ENCODE data around the gene ALKAL2. TPM values are rescaled to one million over a fixed set of nuclear protein-coding genes. Genes with fewer than 3 reads are reported as not detected.

ALKAL2 gene
- total and polyA plus RNA-seq, 2 donors (not counting 3 experiments of a cell fraction or from before 2014, with no cell fraction given) = not detected

DNA sequence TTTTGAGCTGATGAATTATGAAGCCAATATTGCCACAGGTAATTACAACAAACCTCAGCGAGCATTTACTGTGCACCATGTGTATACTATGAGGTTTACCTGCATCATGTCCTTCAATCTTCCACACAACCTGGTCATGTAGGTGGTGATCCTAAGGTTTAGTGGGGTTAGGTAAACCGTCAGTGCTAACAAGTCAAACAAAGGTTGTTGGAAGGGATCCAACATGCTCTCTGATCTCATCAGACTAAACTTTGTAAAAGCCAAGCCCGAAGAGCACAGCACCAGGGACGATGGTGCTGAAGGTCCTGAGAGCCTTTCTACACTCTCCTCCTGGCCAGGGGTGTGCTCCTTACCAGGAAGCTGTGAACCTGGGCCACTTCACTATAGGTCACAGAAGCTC, 53.5 kb downstream of the ALKAL2 start:
- ChIA-PET POLR2A (no interaction called here), CTCF (interaction anchor here (1.4 kb wide), 1 partner anchor 12 kb away, joined by 9 read pairs; no protein-coding TSS in a partner anchor)
- H3K4me1 ChIP-seq (ENCODE audit: control insufficient read depth, extremely low read depth, insufficient read depth, low read length) = no peaks in the 10 kb centered on the region
- H3K9ac ChIP-seq (replicated peaks; ENCODE audit: extremely low read depth, insufficient read depth, low read length) = no peak overlapping the region
- no peaks in the 10 kb centered on the region for H3K9me3 ChIP-seq (replicated peaks; ENCODE audit: control insufficient read depth, insufficient read depth, low read length)
- TF ChIP-seq POLR2A (IDR thresholded peaks at IDR 0.05; ENCODE audit: low read depth, low read length) = no peak
- TF ChIP-seq, protein P1, sequence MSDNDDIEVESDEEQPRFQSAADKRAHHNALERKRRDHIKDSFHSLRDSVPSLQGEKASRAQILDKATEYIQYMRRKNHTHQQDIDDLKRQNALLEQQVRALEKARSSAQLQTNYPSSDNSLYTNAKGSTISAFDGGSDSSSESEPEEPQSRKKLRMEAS (IDR thresholded peaks at IDR 0.05; ENCODE audit: insufficient read depth, insufficient read length) = no peak
- TF ChIP-seq FOS (IDR thresholded peaks at IDR 0.05; ENCODE audit: borderline replicate concordance, insufficient read depth, low read length) = no peak
- TF ChIP-seq, protein P2, sequence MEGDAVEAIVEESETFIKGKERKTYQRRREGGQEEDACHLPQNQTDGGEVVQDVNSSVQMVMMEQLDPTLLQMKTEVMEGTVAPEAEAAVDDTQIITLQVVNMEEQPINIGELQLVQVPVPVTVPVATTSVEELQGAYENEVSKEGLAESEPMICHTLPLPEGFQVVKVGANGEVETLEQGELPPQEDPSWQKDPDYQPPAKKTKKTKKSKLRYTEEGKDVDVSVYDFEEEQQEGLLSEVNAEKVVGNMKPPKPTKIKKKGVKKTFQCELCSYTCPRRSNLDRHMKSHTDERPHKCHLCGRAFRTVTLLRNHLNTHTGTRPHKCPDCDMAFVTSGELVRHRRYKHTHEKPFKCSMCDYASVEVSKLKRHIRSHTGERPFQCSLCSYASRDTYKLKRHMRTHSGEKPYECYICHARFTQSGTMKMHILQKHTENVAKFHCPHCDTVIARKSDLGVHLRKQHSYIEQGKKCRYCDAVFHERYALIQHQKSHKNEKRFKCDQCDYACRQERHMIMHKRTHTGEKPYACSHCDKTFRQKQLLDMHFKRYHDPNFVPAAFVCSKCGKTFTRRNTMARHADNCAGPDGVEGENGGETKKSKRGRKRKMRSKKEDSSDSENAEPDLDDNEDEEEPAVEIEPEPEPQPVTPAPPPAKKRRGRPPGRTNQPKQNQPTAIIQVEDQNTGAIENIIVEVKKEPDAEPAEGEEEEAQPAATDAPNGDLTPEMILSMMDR (IDR thresholded peaks at IDR 0.05; ENCODE audit: extremely low read depth in 1 of 2, insufficient read depth in 1 of 2, low read depth in 1 of 2, low read length in 2 of 2) = no peak
- no peak for TF ChIP-seq MYC (IDR thresholded peaks at IDR 0.05; ENCODE audit: low read depth, low read length)
- no peak for TF ChIP-seq JUN (IDR thresholded peaks at IDR 0.05; ENCODE audit: borderline replicate concordance, insufficient read depth, insufficient read length, low read depth)
- no peak for TF ChIP-seq POLR2AphosphoS5 (IDR thresholded peaks at IDR 0.05; ENCODE audit: insufficient read depth, low read depth, low read length)
- no peak for TF ChIP-seq EZH2 (IDR thresholded peaks at IDR 0.05; ENCODE audit: borderline replicate concordance, low read depth, low read length, severe bottlenecking)
- no peak for TF ChIP-seq GATA2 (IDR thresholded peaks at IDR 0.05; ENCODE audit: insufficient read depth, insufficient read length, low read depth, low read length)
- dilution Hi-C loops (cut with MboI; ENCODE audit: extremely low pct_ligation_motif_present, low sequenced_read_pairs) (no loop called here), intact Hi-C loops (cut with micrococcal nuclease) (no loop called here)
- H3K79me2 ChIP-seq (ENCODE audit: control insufficient read depth, insufficient read depth, low read length) = no peaks in the 10 kb centered on the region
- H4K20me1 ChIP-seq (replicated peaks; ENCODE audit: control insufficient read depth, extremely low read depth, insufficient read depth, low read length) = no peaks in the 10 kb centered on the region
- FAIRE-seq = no peak
- no peak overlapping the region for H3K4me2 ChIP-seq (ENCODE audit: insufficient read depth, low read length)
- no TSS peak for BruUV-seq (replicated peaks)
- no peak for DNase-seq (ENCODE audit: low read depth, low spot score)
- H2AFZ ChIP-seq (ENCODE audit: low read depth, low read length) = no peak overlapping the region
- H3K4me3 ChIP-seq (replicated peaks in 1 of 3; ENCODE audit: insufficient read depth in 1 of 3, low read depth in 1 of 3, low read length in 3 of 3) = no peak overlapping the region
- H3K9me1 ChIP-seq (replicated peaks; ENCODE audit: control insufficient read depth, extremely low read depth, insufficient read depth, low read length) = no peaks in the 10 kb centered on the region
- no peaks in the 10 kb centered on the region for H3K27me3 ChIP-seq (ENCODE audit: control insufficient read depth in 2 of 2, insufficient read depth in 2 of 2, low read length in 2 of 2)
- H3K36me3 ChIP-seq (ENCODE audit: control insufficient read depth in 2 of 2, extremely low read depth in 1 of 2, insufficient read depth in 2 of 2, low read length in 2 of 2) = no peaks in the 10 kb centered on the region
- no peak overlapping the region for H3K27ac ChIP-seq (ENCODE audit: insufficient read depth, low read depth, low read length)
